GM21737 (cell line): ENCODE data around the gene CHD9NB.
A peak's percentile ranks its signal among the peaks of the same experiment; 100 is the strongest.

Experiments used
- ATAC-seq: cut with Tn5 transposase; IDR thresholded peaks from one replicate; pipeline ENCODE4 v1.9.1; 2021; ENCODE audit warnings: mild to moderate bottlenecking, moderate library complexity; ENCODE audit not compliant: unreplicated experiment

CHD9NB gene

DNA sequence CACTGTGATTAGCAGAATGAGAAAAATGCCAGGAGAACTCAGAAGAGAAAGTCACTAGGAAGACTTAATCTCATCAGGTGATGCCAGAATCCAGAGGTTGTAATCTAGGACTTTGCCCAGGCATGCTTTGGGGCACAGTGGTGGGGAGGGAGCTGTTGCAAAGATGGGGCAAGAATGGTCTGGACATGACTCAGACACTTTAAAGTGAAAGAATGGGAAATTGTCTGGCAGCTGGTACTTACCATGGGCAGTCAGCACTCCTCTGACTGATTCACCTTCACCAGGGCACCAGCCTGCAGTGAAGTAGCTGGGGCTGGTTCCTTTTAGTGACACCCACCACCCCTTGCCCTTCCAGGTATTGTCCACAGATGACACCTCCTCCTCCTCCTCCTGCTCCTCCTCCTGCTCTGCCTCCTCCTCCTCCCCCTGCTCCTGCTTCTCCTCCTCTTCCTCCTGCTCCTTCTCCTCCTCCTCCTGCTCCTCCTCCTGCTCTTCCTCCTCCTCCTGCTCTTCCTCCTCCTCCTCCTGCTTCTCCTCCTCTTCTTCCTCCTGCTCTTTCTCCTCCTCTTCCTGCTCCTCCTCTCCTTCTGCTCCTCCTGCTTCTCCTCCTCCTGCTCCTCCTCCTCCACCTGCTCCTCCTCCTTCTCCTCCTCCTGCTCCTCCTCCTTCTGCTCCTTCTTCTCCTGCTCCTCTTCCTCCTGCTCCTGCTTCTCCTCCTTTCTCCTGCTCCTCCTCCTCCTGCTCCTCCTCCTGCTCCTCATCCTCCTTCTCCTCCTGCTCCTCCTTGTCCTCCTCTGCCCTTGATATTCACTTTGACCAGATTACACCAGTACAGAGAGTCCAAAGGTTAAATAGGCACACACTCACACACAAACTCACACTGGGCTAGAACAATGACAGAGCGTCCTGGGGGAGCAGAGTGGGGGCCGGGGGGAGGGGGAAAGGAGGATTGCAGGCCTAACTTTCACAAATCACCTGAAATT lies at the start of gene CHD9NB:
CHD9NB (minus strand) TSS at position 379 of the 983 bp plus-strand sequence. CDS start 8,739 bp downstream, outside the sequence.
- no peak for ATAC-seq

DNA sequence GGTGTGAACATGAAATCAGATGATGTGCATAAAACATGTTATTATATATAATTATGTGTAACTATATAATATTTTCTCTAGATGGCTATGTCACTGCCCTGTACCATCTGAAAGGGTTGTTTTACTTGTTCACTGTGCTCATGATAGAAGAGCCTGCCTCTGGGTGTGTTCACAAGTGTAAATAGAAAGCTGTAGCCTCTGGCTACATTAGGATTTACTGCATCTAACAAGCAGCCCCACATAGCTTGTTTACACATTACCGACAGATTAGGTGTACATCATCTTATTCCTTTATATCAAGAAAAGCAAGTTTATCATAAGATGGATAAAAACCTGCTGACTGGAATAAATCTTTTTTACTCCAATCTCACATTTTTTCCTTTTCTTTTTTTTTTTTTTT lies 48.2 kb upstream of the CHD9NB start:
- ATAC-seq: no peak

DNA sequence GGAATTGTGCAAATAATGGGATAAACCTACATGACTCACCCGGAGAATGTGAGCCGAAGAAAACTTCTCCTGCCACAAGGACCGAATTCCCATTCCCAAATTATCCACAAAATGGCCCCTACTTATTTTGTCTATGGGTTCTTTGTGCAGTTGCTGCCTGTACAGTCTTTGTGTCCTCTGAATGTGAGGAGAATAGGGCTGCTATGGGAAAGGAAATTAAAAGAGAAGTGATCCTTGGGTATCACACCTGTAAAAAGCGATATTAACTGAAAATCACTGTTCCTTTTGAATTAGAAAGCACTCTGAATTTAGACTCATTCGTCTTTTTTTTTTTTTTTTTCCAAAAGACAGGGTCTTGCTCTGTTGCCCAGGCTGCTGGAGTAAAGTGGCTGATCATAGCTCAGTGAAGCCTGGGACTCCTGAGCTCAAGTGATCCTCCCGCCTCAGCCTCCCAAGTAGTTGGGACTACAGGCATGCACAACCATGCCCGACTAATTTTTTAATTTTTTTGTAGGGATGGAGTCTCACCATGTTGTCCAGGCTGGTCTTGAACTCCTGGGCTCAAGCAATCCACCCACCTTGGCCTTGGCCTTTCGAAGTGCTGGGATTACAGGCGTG lies 47.5 kb upstream of the CHD9NB start:
- no peak for ATAC-seq

DNA sequence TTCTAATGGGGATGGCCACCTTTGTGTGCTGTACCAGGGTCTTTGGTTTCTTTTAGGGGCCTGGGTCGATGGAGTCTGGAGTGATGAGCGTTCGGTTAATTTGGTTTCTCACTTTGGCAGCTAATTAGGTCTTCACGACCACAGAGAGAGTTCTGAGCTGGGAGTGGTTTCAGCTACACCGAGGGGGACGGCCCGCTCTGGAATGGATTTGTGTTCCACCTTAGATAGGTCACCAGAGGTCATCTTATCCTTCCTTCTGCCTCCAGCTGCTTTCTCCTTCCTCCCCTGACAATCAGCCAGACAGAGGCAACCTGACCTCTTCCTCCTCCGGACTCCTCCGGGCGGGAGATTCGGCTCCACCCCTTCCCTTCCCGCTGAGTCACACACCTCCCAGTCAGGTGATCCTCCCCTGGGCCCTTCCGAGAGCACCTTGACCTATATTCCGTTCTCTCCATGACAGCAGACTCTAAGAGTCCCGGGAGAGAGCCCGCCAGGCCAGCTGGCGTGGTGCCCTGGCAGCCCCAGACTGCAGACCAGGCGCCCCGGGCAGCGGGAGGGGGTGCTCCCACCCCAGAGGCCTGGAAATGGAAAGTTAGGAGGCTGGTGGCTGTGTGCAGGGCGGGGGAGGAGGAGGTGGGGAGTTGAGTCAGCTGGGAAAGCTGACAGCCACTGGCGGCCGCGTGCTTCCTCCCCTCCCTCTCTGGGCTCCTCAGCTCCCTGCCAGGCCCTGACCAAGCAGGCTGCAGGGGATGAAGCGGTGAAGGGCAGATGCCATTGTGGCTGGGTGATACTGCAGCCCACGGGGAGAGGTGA lies 46.8 kb upstream of the CHD9NB start:
- peak; percentile 60 for ATAC-seq

DNA sequence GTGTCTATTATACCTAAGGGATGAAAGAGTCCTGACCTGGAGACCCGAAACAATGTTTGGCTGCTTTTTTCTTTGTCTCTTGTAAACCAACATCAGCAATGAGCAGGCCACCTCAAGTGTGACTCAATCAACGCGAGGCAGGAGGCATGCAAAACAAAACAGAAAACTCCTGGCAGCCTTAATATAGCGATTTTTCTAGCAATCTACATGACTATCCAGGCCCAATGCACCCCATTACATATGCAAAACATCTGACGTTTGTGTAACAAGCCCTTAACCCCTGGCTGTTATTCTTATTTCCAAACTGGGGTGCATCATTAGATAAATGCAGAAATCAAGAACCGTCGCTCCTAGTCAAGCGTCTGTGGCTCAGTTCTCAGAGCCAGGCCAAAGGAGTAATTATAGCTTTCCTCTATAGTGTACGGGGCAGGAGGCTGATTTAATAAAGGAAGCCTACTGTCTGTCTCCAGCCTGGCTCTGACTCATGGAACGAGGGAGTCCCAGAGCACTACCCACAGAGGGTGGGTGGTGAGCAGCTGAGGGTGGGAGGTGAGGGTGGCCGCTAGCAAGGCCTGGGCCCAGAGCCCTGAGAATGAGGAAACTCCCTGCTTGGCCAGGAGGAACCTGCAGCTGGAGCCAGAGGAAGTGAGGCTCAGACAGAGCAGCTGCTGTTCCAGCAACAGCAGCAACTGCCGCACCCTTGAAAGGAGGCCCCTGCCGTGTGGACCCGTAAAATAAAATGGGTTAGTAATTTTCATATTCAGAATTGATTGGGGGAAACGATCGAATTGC lies 46.0 kb upstream of the CHD9NB start:
- ATAC-seq: peak; percentile 65

DNA sequence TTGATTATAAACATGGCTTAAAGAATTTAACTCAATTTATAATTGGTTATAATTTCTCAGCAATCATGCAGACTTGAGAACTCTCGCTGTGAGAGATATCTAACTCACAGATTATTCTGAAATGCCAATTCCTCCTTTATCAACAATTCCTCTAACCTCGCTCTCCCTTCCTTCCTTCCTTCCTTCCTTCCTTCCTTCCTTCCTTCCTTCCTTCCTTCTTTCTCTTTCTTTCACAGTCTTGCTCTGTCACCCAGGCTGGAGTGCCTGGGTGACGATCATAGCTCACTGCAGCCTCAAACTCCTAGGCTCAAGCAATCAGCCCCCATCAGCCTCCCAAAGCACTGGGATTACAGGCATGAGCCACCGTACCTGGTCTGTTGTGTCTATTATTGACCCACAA lies 44.5 kb upstream of the CHD9NB start:
- ATAC-seq: no peak

DNA sequence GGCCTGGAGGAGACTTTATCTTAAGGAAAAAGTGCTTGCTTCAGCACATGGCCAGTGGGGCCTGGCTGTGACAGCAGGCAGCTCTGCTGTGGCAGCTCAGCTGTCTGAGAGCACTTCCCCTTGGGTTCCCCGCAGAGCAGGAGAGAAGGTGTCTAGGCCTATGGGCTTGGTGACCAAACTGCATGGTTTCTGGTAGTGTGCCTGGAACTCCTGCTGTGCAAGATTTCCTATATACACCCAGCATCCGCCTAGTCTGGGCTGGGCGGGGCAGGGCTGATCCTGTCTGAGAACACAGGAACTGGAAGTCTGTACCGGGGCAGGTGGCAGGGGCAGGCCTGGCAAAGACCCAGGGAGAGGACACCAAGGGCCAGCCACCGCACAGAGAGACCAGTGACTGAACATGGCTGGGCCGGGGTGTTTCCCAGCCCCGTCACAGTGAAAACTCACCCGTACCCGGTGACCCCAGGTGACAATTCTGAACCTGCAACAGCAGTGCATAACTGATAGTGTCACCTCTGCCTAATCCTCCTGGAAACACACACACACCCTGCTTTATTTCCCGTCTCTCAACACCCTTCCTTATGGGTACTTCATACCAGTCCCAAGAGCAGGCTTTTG lies 41.4 kb upstream of the CHD9NB start:
- ATAC-seq: peak; percentile 44

DNA sequence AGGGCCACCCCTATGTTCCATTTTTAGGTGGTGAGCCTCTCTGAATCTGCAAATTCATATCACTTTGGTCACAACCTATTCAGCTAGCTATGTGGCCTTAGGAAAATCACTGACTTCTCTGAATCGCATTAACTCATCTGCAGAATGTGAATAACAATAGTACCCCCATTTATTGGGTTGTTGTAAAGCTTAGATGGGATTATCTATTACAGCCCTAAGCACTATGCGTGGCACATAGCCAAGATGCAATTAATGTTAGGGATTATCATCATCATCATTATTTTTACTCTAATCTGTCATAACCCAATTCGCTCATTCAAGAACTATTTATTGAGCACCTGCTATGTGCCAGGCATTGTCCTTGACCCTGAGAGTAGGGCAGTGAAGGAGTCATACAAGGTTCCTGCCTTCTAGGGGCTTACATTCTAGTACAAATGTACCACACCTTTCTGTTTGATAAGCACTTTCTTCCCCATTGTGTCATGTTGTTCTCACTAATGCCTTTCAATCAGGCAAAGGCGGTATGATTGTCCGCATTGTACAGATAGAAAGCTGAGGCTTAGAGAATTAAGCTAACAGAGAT lies 40.6 kb upstream of the CHD9NB start:
- no peak for ATAC-seq

DNA sequence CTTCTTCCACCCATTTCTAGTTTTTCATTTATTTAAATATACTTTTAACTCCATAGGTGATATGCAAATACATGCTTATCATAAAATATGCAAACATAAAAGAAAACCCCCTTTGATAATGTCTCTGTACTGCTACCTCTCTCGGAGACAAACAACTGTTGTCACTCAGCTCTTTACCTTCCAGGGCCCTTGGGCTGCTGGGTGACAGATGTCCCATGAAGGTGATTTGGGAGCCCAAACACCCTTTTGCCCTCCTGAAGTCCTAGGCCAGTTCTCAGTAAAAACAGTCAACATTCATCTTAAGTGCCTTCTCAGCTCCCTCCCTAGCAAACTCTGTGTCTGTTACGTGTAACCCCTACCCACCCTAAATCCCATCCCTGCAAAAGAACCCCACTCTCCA lies 39.6 kb upstream of the CHD9NB start:
- ATAC-seq: no peak

DNA sequence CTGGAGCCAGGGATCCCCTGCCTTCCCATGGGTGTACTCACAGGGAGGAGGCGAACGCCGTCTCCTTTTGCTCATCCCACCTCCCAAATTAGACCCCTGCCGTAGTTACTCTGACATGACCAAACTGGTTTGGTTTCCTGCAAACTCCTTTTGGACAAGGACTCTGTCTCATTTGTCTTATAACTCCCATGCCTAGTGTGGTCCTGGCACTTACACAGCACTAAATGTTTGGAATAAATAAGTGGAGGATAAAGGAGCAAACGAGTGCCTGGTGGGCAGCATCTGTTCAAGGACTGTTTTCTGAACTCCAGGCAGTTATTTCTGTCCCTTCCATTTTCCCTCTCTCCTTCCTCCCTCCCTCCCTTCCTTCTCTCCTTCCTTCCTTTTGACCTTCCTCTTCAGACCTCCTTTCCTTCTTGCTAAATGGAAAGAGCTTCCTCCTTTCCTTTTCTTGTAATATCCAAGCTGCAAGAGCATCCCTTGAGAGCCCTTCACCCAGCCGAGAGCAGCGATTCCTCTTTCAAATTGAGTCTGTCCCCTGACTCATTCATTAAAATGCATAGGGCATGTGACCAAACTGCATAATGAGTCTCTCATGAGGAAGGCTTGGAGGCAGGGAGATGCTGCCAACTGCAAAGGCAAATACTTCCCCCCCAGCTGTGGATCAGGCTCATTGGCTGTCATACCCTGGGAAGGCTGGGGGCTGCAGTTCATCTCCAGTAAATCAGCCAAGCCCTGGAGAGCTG lies 38.9 kb upstream of the CHD9NB start:
- ATAC-seq: peak; percentile 35

DNA sequence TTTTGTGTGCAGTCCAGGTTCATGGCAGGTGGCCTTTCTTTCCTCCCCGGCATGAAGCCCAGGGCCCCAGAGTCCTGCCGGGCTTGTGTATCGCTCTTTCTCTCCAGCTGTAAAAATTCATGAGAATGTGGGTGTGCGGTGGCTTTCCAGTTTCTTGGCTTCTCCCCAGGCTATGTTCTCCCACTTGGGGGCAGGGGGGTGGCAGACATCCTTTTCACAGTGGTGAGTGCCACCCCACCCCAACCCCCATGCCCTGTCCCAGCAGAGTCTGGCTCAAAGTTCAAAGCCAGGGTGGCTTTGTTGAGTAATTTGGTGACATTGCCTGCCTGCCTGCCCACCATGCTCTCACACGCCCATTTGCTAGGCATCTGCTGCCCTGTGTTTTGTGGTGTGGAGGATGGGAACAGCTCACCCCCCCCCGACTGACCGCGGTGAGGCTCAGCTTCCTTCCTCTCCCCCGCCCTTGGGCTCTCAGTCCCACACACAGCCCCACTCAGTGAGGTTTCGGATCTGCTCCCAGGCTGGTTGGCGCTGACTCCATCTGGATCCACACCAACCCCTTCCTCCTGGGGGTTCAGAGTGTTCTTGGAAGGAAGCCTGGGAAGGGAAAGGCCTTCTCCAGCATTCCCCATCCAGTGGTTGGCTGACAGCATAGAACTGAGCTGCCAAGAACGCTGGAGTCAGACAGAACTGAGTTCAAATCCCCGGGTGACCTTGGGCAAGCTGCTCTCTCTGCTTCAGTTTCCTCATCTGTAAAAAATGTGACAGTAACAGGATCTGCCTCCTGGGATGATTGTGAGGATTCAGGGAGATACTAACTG lies 38.1 kb upstream of the CHD9NB start:
- ATAC-seq: peak; percentile 44

DNA sequence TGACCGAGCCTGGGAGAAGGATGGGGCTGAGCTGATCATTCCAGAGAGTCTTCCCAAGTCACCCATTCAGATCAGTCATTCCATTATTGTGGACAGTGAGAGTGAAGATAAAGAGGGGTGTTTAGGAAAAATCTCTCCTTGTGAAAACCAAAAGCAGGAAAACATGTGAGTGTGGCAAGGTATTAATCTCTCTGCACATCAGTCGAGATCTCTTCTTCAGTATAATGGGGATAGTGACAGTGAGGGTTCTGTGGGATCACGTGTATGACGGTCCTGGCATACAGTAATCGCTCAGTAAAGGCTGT lies 37.5 kb upstream of the CHD9NB start:
- ATAC-seq: no peak

DNA sequence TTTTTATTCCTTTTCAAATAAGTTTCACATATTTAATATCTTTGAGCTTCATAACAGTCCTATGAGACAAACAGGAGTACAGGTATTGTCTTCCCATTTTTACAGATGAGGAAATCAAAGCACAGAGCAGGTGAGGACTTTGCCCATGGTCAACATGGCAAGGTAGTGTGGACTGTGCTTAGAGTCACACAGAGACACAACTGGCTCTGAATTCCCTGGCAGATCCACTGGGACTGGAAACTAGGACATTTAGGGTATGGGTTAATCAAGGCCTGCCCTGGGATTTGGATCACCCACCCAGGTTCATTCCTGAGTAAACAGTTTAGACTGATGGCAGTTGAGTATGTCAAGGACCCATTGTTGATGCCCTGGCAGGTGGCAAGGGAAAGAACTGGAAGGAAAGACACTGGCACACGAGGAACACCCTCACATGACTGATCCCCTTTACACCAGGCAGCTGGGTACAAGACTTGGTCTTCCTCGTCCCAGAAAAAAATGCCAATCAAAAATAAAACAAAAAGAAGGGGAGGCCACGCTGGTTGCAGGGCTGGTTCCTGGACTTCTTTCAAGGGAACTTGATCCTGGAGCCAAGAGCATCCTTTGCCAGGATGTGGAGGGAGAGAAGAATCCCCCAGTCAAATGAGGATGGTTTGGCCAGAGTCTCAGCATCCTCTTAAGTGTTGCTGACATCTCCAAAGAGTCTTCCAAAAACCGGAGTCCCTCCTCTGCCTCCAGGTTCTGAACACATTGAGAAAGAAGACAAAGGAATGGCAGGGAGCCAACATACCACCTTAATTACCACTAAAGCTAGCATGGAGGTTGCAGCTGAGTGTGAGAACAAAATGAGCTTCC lies 37.0 kb upstream of the CHD9NB start:
- no peak for ATAC-seq

DNA sequence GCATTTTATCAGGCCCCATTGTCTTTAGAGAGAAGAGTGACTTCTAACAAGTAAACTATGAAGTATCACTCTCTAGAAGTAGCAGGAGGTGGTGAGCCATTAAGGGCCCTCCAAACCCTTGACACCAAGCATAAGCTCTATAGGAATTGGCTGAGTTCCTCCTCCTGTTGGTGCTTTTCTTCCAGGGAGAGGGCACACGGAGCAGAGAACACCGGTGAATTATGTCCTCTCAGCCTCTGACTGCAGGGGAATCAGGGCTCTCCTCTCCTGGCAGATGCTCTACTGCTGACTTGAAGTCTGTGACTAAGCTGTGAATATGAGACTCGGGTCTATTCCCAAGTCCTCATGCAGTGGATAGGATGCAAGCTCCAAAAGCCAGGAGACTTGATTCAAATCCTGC lies 34.4 kb upstream of the CHD9NB start:
- no peak for ATAC-seq

DNA sequence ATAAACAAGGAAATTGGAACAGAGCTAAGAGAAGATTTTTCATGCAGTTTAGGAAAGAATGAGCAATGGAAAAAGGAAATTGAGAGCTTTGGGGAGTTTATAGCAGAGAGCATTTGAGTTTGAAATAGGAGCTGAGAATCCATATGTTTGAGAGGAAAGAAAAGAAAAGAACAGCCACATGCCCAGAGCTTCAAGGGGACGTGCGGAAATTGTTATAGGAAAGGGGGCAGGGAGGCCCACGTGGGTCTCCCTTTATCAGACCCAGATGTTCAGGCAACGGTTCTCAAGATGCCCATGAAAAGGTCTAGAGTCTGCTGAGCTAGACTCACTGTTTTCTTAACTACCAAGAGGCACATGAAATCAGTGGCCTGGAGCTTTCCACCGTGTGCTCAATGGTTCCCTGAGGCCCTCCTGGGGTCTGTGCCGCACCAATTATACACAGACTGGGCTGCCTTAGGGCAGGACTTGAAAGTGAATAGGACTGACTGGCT lies 33.3 kb upstream of the CHD9NB start:
- ATAC-seq: no peak

DNA sequence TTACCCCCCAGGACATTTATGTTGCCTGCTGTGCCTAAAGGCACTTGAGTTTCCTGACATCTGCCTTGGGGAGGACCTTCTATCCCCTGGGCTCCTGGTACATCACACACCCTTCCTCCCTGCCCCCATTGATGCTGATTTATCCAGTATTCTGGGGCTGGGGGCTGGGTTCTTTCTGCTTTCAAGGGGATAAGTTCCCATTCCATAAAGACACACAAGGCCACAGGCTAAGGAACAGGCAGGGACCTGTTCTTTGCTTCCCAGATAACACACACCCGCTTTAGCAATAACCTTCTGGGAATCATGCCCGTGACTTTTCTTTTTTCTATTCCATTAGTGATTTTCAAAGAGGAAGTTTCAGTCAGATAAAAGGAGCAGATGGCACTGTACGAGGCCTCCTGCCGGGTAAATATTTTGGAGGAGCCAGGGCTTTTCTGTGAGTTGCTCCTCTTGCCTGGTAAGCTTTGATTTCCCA lies 32.7 kb upstream of the CHD9NB start:
- no peak for ATAC-seq

DNA sequence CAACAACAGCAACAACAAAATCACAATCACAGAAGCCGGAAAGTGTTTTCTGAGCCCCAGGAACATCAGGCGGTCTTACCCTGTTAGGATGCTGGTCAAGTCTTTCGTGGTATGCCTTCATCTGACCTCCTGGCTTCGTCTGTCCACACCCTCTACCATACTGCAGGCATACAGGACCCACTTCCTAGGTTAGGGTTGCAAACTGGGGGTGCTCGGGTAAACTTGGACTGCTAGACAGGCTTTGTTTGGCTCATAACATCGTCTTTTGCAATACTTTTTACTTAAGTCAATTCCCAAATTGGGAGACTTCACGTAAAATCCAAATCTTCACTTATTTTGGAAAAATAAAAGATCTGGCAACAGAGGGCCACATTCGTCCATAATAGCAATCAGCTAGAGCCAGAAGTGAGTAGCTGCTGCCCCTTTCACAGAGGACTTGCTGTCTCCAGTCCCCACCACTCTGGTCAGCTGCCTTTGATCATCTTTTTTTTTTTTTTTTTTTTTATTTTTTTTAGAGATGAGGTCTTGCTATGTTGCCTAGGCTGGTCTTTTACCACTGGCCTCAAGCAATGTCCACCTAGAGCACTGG lies 32.1 kb upstream of the CHD9NB start:
- no peak for ATAC-seq
